ENCODE results near the gene SVBP.
"Not testable (repeated sequence)": the region's sequence is repeated elsewhere in the genome, so short reads cannot be mapped to it uniquely, and the experiment has no call there.

Gene SVBP

DNA sequence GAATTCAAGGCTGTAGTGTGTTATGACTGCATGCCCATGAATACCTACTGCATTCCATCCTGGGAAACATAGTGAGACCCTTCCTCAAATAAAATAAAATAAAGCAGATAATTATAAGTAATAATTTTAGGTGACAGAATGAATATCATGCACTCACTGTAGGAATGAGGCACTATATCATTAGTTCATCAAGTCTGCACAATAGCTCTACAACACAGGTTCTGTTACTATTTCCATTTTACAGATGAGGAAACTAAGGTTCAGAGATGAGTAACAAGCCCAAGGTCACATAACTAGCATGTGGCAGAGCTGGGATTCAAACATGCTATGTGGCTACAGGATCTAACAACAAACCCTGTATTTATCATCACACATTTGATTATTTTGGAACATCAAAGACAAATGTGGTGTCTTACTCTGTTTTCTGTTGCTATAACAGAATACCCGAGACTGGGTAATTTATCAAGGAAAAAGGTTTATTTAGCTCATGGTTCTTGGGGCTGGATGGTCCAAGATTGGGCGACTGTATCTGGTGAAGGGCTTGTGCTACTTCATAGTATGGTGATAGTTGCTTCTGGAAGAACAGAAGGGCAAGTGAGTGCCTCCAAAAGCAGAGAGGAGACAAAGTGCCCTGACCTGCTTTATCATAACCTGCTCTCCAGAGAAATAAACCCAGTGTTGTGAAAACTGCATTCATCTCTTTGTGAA lies 24.4 kb upstream of the SVBP start:
- DNase-seq: no peak

DNA sequence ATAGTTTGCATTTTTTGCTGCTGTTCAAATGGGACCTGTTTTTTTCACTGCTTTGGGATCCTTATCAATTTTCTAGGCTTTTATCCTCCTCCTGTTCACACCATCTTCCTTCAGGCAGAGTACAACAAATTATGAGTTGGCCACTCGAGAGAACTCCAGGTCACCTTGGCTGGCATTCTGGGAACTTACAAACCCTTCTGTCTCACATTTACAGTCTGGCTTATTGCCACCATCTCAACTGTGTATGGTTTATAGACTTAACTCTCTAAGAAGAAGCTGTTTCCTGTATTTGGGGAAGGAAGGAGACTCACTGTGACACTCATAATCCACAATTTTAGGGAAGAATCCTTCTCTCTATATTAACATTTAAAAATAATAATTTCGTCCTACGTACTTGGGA lies 23.8 kb upstream of the SVBP start:
- no peak for DNase-seq

DNA sequence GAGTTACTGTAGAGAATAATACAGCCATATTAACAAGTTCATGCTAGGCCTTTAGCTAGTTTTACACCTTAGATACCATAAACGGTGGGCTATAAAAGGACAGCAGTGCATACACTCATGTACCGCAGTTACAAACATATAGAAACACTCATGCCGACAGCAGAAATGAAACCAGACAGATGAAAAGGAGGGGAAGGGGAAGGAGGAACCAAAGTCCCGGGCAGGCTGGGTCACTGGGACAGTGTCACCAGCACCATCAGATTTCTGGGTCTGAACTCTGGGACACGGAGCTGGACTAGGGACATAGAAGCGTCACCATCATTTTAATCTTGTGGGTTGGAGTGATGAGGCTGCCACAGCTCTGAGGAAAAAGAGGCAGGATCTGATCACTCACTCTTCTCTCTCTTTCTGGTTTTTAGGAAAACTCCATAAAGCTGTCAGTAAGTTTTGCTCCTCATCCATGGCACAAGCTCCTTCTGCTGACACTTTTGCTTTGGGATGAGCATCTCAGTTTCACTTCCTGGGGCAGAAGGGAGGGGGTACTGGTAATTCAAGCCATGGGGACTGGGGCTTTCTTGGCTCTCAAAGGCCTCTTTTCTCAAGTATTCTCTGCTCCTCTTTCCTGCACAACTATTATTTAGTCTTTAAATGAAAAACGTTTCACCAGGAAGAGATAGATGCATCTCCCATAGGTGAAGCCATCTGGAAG lies 21.4 kb upstream of the SVBP start:
- peak in 1 of 58 donors; percentile 8 for DNase-seq

DNA sequence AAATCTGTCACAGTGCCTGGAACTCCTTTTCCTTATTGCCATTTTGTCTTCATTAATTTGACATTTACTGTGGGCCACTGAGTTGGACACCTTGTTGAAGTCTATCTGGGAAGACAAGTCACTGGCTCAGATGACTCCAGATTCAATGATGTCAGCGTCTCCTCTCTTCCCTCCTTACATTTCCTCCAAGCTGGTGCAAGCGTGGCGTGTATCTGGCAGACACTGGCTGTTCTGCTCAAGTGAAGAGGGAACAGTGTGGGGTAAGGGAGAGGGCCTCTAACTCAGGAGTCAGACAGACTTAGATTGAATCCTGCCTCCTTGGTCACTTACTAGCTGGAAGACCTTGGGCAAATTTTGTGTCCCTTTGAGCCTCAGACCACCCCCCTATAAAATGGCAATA lies 20.5 kb upstream of the SVBP start:
- no peak for DNase-seq

DNA sequence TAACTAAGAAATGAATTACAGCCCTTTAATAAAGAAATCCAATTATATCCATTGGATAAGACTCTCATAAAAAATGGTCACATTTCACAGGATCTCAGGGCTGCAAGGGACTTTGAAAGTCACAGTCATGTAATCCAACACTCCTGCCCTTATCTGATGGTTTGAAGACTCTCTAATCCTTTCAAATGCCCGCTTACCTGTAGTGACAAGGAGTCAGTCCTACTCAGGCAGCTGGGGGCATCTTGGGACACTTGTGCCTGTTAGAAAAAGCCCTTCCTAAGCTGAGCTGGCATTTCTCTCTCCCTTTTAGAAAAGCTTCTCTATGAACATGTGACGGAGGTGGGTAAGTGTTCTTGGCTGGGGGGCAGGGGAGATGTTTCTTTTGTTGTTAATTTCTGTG lies 18.2 kb upstream of the SVBP start:
- no peak for DNase-seq

DNA sequence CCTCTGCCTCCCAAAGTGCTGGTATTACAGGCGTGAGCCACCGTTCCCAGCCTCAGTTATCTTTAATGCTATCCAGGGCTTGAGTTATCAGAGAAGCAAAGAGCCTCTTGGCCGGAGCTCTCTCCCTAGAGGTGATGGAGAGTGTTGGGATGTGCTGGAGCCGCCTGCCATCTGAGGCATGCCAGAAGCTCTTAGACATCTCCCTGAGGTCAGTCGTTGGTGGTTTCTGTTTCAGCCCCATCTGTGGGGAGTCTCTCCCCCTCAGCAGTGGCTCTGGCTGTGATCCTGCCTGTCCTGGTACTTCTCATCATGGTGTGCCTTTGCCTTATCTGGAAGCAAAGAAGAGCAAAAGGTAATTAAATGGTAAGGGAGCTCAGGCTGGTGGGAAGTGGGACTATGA lies 17.6 kb upstream of the SVBP start:
- no peak for DNase-seq

DNA sequence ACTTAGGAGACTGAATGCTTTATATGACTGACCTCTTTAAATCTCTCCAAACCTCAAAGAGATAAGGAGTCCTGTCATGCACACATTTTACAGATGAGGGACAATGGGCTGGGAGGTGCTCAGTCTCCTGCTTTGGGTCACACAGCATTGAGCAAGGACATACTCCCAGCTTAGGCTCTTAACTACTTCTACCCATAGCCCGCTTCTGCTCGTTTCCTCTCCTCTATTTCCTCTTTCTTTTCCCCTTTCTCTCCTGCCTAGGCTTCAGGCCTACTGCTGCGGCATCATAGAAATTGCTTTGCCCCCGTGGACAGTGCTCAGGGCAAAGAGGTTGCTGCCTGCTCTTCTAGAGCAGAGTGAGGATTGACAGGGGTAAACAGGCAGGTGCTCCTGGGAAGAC lies 16.8 kb upstream of the SVBP start:
- no peak for DNase-seq

DNA sequence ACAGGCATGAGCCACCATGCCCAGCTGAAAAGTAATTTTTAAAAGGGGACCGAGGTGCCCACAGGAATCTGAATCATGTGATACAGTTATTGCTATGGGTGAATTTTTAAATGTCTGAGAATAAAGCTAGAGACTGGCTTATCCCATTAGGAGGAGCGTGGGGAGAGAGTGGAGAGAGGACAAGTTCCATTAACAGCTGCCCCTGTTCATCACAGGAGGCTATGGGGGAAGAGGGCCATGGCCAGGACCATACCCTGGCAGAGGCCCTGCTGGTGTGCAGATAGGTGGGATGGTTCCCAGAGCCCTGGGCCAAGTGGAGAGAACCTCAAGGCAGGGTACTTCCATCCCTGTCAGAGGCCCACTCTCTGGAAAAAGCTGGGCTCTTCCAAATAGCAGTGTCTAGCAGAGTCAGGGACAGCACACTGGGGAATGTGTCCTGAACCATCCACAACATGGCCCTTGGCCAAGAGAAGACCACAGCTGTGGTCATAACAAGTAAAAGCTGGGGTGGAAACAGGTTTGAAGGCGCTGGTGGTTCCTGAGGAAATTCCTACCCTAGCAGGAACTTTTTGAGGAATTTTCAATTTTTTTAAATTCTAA lies 15.5 kb upstream of the SVBP start:
- no peak for DNase-seq

DNA sequence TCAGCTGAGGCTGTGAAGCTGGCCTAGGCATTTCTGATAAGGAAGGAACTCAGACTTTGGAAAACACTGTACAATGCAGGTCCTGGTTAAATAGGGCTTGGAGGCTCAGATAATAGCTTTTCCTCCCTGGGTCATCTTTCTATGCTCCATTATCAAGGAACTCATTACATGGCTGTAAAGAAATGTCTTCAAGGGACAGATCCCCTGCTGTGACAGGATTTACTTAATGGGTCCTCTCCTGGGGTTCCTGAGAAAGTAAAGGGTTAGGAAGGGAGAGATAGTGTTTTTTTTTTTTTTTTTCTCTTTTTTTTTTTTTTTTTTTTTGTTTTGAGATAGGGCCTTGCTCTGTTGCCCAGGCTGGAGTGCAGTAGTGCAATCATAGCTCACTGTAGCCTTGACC lies 14.1 kb upstream of the SVBP start:
- no peak for DNase-seq

DNA sequence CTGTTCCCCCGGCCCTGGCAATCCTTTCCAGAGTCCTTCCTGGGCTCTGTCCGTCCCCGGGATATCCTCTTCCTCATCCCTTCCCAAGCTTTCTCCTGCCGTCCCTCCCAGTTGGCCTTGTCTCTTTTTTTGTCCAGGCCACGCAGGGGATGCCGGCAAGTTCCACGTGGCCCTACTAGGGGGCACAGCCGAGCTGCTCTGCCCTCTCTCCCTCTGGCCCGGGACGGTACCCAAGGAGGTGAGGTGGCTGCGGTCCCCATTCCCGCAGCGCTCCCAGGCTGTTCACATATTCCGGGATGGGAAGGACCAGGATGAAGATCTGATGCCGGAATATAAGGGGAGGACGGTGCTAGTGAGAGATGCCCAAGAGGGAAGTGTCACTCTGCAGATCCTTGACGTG lies 13.4 kb upstream of the SVBP start:
- no peak for DNase-seq

DNA sequence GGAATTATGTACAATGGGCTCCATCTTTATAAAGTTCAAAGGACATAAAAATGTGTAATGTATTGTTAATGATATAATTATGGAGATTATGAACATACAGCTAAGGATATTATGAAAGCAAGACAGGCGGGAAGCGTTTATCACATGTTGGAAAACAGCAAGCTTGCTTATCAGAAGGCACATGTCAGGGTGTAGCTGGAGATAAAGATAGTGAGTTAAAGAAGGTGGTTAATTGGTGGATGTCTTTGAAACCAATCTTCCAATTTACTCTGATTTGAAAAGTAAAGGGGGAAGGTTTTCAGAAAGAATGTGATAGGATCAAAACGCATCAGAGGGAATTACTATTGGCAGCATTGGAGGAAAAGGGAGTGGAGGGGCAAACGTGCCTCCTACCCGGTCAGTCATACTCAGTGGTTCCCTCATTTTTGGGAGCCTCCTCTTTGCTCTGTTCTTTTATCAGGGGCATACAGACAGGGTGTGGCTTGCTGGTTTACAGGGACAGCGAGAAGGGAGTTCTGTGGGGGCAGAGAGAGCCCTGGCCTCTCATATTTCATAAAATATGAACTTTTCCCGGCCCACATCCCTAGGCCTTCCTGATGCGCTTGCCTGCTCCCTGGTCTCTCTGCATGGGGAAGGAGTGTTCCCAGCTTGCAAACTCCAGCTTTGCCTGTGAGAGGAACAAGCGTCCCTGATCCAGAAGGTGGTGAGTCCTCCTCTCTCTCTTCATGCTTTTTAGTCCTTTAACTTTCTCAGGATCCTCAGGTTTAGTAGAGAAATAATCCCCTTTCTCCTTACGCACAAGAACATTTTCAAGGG lies 8.0 kb upstream of the SVBP start:
- no peak for DNase-seq

DNA sequence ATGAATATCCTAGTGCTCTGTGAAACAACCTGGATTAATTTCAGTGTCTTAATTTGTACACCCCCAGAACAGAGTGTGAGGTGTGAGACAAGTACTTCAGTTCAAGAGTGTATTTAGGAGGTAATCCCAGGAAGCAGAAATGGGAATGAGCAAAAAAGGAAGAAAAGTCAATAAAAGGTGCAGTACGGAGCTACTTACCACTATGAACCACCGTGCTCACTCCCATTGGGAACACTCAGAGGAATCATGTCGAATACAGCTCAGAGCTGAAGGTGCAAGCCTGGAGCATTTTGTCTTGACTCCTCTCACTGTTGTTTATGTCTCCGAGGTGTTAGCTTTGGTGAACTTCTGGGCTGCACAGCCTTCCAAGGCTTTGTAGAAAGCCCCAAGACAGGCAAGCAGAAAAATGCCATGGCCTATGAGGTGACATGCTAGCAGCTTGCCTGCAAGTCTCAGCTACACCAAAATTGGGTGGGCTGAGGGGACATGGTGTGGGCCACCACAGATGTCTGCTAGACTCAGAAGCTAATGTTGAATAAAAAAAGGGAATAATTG lies 7.4 kb upstream of the SVBP start:
- no peak for DNase-seq

DNA sequence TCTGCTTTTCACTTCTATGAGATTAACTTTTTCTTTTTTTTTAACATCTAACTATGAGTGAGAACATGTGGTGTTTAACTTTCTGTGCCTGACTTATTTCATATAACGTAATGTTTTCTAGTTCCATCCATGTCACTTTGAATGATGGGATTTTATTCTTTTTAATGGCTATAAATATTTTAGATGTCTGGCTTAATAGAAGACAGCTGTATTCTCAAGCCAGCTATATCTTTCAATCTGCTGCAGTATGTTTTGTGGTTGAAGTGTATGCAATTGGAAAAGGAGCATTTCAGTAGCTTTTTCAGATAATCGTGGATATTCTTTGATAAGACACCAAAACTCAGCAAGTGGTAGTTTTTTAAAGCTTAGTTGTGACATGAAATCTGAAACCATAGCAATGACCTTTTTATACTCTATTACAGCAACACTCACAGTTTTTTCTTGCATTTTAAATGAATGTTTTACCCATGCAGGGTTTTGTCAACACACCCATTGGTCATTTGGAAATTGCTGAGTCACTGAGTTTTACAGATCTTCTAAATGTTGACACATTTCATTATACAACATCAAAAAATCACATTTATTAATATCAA lies 5.7 kb upstream of the SVBP start:
- DNase-seq: no peak

DNA sequence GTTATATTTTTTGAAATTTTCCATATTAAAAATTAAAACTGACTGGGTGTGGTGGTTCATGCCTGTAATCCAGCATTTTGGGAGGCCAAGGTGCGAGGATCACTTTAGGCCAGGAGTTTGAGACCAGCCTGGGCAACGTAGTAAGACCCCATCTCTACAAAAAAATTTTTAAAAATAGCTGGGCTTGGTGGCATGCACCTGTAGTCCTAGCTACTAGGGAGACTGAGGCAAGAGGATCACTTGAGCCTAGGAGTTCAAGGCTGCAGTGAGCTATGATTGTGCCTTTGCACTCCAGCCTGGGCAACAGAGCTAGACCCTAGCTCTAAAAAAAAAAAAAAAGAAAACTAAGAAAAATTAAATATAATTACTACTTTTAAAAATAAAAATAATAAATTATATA lies 4.5 kb upstream of the SVBP start:
- no peak for DNase-seq

DNA sequence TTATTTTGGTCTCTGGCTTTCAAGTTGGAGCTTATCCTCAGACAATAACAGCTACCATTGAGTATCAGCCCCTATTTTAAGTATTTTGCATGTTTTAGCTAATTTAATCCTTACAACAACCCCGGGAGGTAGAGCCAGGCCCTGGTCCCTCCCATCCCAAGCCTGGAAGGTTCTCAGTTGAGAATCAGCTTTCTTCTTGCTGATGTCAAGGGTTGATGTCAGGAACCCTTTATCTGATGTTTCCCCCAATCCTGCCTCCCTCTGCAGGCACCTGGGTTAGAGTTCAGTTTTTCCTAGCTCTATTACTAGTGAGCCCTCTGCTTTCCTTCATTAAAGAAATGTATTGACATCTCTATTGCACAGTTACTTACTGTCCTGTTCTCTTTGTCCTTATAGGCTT lies 3.6 kb upstream of the SVBP start:
- no peak for DNase-seq

DNA sequence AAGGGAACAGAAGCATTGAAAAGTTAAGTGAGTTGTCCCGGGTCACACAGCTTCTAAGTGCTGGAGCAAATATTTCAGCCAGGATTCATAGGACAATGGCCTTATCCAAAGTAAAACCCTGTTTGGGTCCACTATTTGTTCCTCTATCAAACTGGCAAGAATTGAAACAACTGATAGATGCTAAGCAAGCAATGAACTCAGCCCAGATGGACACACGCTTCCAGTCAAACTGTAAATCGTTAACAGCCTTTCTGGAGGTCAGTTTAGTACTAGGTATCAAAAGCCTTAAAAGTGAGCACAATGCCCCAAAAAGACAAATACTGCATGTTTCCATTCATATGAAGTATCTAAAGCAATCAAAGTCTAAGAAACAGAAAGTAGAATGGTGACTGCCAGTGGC lies 779 bp upstream of the SVBP start:
- no peak for DNase-seq

DNA sequence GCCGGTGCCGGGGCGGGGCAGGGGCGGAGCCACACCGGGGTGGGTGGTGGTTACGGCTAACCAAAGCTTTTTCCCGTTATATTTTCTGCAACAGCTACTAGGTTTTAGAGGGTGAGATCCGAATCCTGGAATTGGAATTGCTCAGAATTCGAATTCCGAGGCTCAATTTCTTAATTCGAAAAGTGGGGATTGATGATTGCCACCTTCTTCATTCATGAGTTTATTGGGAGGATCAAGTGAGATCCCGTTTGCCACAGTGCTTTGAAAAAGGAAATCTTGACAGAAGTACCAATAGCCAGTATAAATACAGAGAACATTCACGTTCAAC lies 207 bp upstream of the SVBP start:
- no peak for DNase-seq

DNA sequence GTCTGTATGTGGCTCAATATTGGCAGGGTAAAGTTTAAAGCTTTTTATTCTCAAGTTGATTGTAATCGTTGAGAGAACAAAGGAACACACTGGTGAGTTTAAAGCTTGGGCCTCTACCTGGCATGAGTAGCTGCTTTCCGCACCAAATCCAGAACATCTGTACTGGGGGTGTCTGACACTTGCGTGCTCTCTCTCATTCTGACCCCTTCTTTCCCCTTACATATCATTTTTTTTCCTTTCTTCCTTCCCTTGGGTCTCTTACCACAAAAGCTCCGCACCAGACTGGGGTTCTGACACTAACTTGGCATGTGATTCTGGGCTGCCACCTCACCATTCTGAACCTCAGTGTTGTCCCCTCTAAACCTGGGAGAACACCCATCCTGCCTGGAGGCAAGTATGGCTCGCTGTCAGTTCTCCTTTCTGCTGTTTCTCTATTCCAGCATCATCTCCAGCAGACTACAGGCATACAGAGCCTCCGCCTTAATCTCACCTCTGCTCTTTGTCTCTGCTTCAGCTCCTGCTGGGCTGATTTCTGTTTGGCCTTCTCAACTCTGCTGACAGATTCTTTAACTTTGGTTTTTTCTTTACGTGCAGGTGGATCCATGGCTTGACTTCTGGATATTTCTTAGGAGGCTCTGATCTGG lies 1.1 kb downstream of the SVBP start:
- peak in 1 of 58 donors; percentile 55 for DNase-seq

DNA sequence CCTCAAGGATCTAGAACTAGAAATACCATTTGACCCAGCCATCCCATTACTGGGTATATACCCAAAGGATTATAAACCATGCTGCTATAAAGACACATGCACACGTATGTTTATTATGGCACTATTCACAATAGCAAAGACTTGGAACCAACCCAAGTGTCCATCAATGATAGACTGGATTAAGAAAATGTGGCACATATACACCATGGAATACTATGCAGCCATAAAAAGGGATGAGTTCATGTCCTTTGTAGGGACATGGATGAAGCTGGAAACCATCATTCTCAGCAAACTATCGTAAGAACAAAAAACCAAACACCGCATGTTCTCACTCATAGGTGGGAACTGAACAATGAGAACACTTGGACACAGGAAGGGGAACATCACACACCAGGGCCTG lies 2.4 kb downstream of the SVBP start:
- not testable (repeated sequence) for DNase-seq

DNA sequence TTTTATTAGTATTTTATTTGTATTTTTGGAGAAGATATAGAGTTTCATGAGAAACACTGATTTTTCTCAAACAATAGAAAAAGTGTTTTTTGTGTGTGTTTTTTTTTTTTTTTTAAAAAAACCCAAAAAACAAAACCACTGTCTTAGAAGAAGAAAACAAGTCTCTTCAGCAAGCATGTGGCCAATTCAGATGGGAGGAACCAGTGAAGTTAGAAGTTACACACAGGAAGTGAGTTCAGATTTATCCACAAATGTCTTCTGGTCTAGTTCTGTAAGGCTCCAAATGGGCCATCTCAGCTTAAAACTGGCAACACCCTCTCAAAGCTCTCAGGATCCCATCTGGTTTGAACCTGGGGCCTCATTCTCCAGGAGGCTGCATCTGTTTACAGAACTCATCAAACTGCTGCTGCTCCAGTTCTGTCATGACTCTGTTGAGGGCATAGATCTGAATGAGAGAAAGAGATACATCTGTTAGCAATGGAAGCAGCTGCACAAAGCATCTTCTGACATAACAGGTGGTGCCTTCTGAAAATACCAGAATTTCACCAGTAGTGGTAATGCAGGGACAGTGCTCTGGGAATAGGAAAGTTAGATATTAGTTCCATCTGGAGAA lies 10.0 kb downstream of the SVBP start:
- no peak for DNase-seq

DNA sequence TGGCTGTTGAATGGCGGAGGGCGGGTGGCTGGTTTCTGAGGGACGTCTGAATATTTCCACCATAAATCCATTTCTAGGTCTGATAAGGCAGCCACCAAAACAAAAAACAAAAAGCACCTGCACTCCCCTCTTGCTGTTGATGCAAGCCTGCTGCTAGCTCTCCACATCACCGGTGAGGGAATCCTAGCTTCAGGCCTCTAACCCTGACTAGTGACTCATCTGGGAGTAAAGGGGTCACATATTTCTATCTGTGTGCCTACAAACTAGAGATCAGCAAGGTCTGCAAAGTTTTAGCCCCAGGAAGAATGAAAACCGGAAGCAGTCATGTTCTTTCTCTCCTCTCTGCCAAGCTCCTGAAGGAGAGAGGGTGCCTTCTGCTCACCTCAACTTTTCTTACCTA lies 10.6 kb downstream of the SVBP start:
- DNase-seq: no peak

Measured in anterior cingulate cortex (tissue), 58 donors.